ENCODE data around the gene SF3B4. TPM values are rescaled to one million over a fixed set of nuclear protein-coding genes. Genes with fewer than 3 reads are reported as not detected.

Gene SF3B4
- total RNA-seq, 1 donor from 2014 or later: 72.8 TPM

- TF ChIP-seq CTCF (IDR thresholded peaks at IDR 0.05; ENCODE audit: unreplicated experiment): no peak
- DNase-seq (ENCODE audit: low spot score, unreplicated experiment): no peak
- Mint-ChIP-seq H3K27ac (no peak overlapping the region), H3K4me1 (ENCODE audit: low read depth) (peaks cover 17% of the 10 kb centered on the region), H3K27me3 (peaks cover 9% of the 10 kb centered on the region), H3K4me3 (ENCODE audit: low read depth) (peak overlapping the region; percentile 82), H3K36me3 (ENCODE audit: insufficient read depth) (peaks cover under 1% of the 10 kb centered on the region), H3K9me3 (ENCODE audit: low read depth) (no peaks in the 10 kb centered on the region)
Observed at GRCh38 chr1:149916898-149917252, 10.7 kb downstream of the SF3B4 start.

- Mint-ChIP-seq H3K36me3 (ENCODE audit: insufficient read depth) (peaks cover 3% of the 10 kb centered on the region), H3K27me3 (peaks cover 9% of the 10 kb centered on the region), H3K27ac (no peak overlapping the region), H3K4me1 (ENCODE audit: low read depth) (peaks cover 17% of the 10 kb centered on the region), H3K4me3 (ENCODE audit: low read depth) (peak overlapping the region; percentile 82), H3K9me3 (ENCODE audit: low read depth) (no peaks in the 10 kb centered on the region)
- DNase-seq (ENCODE audit: low spot score, unreplicated experiment): no peak
- TF ChIP-seq CTCF (IDR thresholded peaks at IDR 0.05; ENCODE audit: unreplicated experiment): no peak
Observed at GRCh38 chr1:149916193-149916897, 11.3 kb downstream of the SF3B4 start.

GRCh38 chr1:149915429-149916192 is 12.0 kb downstream of the SF3B4 start:
- peaks cover 17% of the 10 kb centered on the region for H3K4me1 Mint-ChIP-seq (ENCODE audit: low read depth)
- no peak for DNase-seq (ENCODE audit: low spot score, unreplicated experiment)
- H3K36me3 Mint-ChIP-seq (ENCODE audit: insufficient read depth): peaks cover 3% of the 10 kb centered on the region
- no peak overlapping the region for H3K27ac Mint-ChIP-seq
- peaks cover 9% of the 10 kb centered on the region for H3K27me3 Mint-ChIP-seq
- no peak for TF ChIP-seq CTCF (IDR thresholded peaks at IDR 0.05; ENCODE audit: unreplicated experiment)
- H3K4me3 Mint-ChIP-seq (ENCODE audit: low read depth): peak overlapping the region; percentile 82
- H3K9me3 Mint-ChIP-seq (ENCODE audit: low read depth): no peaks in the 10 kb centered on the region

GRCh38 chr1:149914545-149914944 is 13.1 kb downstream of the SF3B4 start:
- Mint-ChIP-seq H3K27ac (no peak overlapping the region), H3K4me1 (ENCODE audit: low read depth) (peaks cover 17% of the 10 kb centered on the region), H3K36me3 (ENCODE audit: insufficient read depth) (peaks cover 3% of the 10 kb centered on the region), H3K9me3 (ENCODE audit: low read depth) (no peaks in the 10 kb centered on the region), H3K27me3 (peaks cover 9% of the 10 kb centered on the region), H3K4me3 (ENCODE audit: low read depth) (no peak overlapping the region)
- no peak for DNase-seq (ENCODE audit: low spot score, unreplicated experiment)
- no peak for TF ChIP-seq CTCF (IDR thresholded peaks at IDR 0.05; ENCODE audit: unreplicated experiment)

- Mint-ChIP-seq H3K36me3 (ENCODE audit: insufficient read depth) (peaks cover 7% of the 10 kb centered on the region), H3K27ac (no peak overlapping the region)
- TF ChIP-seq CTCF (IDR thresholded peaks at IDR 0.05; ENCODE audit: unreplicated experiment): no peak
Observed at GRCh38 chr1:149906570-149907075, 21.0 kb downstream of the SF3B4 start.

More at GRCh38 chr1:149906570-149907075, 21.0 kb downstream of the SF3B4 start:
- DNase-seq (ENCODE audit: low spot score, unreplicated experiment): no peak
- no peaks in the 10 kb centered on the region for H3K9me3 Mint-ChIP-seq (ENCODE audit: low read depth)
- H3K4me1 Mint-ChIP-seq (ENCODE audit: low read depth): no peaks in the 10 kb centered on the region
- H3K27me3 Mint-ChIP-seq: no peaks in the 10 kb centered on the region
- no peak overlapping the region for H3K4me3 Mint-ChIP-seq (ENCODE audit: low read depth)
